ENCODE data around the gene CCDC112.

The CCDC112 gene

GRCh38 chr5:115317320-115317719, 20.9 kb upstream of the CCDC112 start:
- Histone ChIP-seq H3K27ac (replicated peaks) (no peak overlapping the region), H3K27me3 (ENCODE audit: insufficient read depth, poor library complexity, severe bottlenecking) (no peaks in the 10 kb centered on the region), H3K4me3 (replicated peaks; ENCODE audit: insufficient read depth, low read length) (no peak overlapping the region)
- TF ChIP-seq POLR2AphosphoS5 (IDR thresholded peaks at IDR 0.05; ENCODE audit: low read depth): no peak
- no peak for TF ChIP-seq GABPA (IDR thresholded peaks at IDR 0.05; ENCODE audit: low read depth)
- no peak for TF ChIP-seq CTCF (IDR thresholded peaks at IDR 0.05; ENCODE audit: insufficient read depth, low read length)
- TF ChIP-seq, protein P1, sequence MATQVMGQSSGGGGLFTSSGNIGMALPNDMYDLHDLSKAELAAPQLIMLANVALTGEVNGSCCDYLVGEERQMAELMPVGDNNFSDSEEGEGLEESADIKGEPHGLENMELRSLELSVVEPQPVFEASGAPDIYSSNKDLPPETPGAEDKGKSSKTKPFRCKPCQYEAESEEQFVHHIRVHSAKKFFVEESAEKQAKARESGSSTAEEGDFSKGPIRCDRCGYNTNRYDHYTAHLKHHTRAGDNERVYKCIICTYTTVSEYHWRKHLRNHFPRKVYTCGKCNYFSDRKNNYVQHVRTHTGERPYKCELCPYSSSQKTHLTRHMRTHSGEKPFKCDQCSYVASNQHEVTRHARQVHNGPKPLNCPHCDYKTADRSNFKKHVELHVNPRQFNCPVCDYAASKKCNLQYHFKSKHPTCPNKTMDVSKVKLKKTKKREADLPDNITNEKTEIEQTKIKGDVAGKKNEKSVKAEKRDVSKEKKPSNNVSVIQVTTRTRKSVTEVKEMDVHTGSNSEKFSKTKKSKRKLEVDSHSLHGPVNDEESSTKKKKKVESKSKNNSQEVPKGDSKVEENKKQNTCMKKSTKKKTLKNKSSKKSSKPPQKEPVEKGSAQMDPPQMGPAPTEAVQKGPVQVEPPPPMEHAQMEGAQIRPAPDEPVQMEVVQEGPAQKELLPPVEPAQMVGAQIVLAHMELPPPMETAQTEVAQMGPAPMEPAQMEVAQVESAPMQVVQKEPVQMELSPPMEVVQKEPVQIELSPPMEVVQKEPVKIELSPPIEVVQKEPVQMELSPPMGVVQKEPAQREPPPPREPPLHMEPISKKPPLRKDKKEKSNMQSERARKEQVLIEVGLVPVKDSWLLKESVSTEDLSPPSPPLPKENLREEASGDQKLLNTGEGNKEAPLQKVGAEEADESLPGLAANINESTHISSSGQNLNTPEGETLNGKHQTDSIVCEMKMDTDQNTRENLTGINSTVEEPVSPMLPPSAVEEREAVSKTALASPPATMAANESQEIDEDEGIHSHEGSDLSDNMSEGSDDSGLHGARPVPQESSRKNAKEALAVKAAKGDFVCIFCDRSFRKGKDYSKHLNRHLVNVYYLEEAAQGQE (IDR thresholded peaks at IDR 0.05; ENCODE audit: insufficient replicate concordance, low read depth): no peak
- TF ChIP-seq SPI1 (IDR thresholded peaks at IDR 0.05; ENCODE audit: borderline replicate concordance, low read depth): no peak
- DNase-seq (ENCODE audit: low read depth in 1 of 2, low spot score in 1 of 2): no peak

GRCh38 chr5:115313632-115314031, 17.2 kb upstream of the CCDC112 start:
- no peaks in the 10 kb centered on the region for H3K27me3 ChIP-seq (ENCODE audit: insufficient read depth, poor library complexity, severe bottlenecking)
- H3K4me3 ChIP-seq (replicated peaks; ENCODE audit: insufficient read depth, low read length): no peak overlapping the region
- TF ChIP-seq, protein P1 (IDR thresholded peaks at IDR 0.05; ENCODE audit: insufficient replicate concordance, low read depth): no peak
- TF ChIP-seq GABPA (IDR thresholded peaks at IDR 0.05; ENCODE audit: low read depth) (no peak), CTCF (IDR thresholded peaks at IDR 0.05; ENCODE audit: insufficient read depth, low read length) (no peak), SPI1 (IDR thresholded peaks at IDR 0.05; ENCODE audit: borderline replicate concordance, low read depth) (no peak), POLR2AphosphoS5 (IDR thresholded peaks at IDR 0.05; ENCODE audit: low read depth) (no peak)
- no peak overlapping the region for H3K27ac ChIP-seq (replicated peaks)
- DNase-seq (ENCODE audit: low read depth in 1 of 2, low spot score in 1 of 2): no peak

DNA sequence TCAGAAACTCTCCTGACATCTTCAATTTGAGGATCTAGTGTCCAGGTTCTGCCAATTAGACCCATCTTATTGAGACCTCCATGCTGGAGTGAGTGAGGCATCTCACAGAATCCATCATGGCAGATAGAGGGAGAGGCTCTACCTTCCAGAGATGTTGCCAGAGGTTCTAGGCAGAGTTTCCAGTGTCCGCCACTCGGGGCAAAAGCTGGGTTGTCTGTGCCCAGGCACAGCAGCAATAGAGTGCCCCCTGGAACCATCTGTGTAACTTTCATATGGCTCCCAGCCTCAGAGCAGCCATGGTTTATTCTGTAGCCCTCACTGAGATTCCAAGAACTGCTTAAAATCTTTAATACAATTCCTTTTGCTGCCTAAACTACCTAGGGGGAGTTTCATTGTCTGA, 16.6 kb upstream of the CCDC112 start:
- DNase-seq (ENCODE audit: low read depth in 1 of 2, low spot score in 1 of 2): no peak
- Histone ChIP-seq H3K27me3 (ENCODE audit: insufficient read depth, poor library complexity, severe bottlenecking) (no peaks in the 10 kb centered on the region), H3K27ac (replicated peaks) (no peak overlapping the region), H3K4me3 (replicated peaks; ENCODE audit: insufficient read depth, low read length) (no peak overlapping the region)
- TF ChIP-seq GABPA (IDR thresholded peaks at IDR 0.05; ENCODE audit: low read depth) (no peak), POLR2AphosphoS5 (IDR thresholded peaks at IDR 0.05; ENCODE audit: low read depth) (no peak), CTCF (IDR thresholded peaks at IDR 0.05; ENCODE audit: insufficient read depth, low read length) (no peak), SPI1 (IDR thresholded peaks at IDR 0.05; ENCODE audit: borderline replicate concordance, low read depth) (no peak)
- TF ChIP-seq, protein P1 (IDR thresholded peaks at IDR 0.05; ENCODE audit: insufficient replicate concordance, low read depth): no peak
